Endothelial cell of umbilical vein (primary cell): ENCODE results near the gene GDA. TPM values are rescaled to one million over a fixed set of nuclear protein-coding genes. Genes with fewer than 3 reads are reported as not detected.

Experiments
- BruUV-seq: library from RNA; stranded (reverse); fragments of 400-500 nt; replicated peaks from 2 replicates; lab custom pipeline; 2021; lab: Mats Ljungman, UMichigan
- CTCF ChIA-PET: fragments of 300-600, 350-600 bp; sonication (Branson Sonifier 250); formaldehyde crosslinking; loops from one replicate; lab custom pipeline; 2021; ENCODE audit warnings: antibody characterized with exemption, inconsistent platforms; lab: Charles Lee
- POLR2A ChIA-PET: fragments of 300-600, 350-600 bp; sonication (Branson Sonifier 250); formaldehyde crosslinking; loops from one replicate; lab custom pipeline; 2021; ENCODE audit warnings: antibody characterized with exemption, inconsistent platforms; lab: Charles Lee
- DNase-seq: peaks from one replicate; pipeline ENCODE4 v3.0.0-alpha.2; 2011; ENCODE audit warnings: low read depth, low spot score
- FAIRE-seq: peaks from 2 replicates; lab custom pipeline; 2011; peaks lifted over from hg19 to GRCh38; lab: Jason Lieb, UNC
- H2AFZ ChIP-seq: 2 replicates; pipeline ENCODE4 v1.6.0; 2012; ENCODE audit warnings: low read depth, low read length, control low read depth, inconsistent platforms
- H3K27ac ChIP-seq: 2 replicates; pipeline ENCODE4 v1.5.1; 2011; ENCODE audit warnings: low read depth, mild to moderate bottlenecking, control low read depth, low read length, moderate library complexity; ENCODE audit not compliant: insufficient read depth
- H3K27me3 ChIP-seq, 2 experiments: 2 replicates each; pipeline versions ENCODE4 v1.6.0 to v1.6.1; 2011; ENCODE audit warnings: low read length in 2 of 2, mixed read lengths in 1 of 2; ENCODE audit not compliant: control insufficient read depth in 2 of 2, insufficient read depth in 2 of 2
- H3K36me3 ChIP-seq, 2 experiments: 2 replicates in 1 of 2; 3 replicates in 1 of 2; pipeline ENCODE4 v1.5.1; 2011; ENCODE audit warnings: low read length in 2 of 2, mild to moderate bottlenecking in 1 of 2, moderate library complexity in 1 of 2; ENCODE audit not compliant: control insufficient read depth in 2 of 2, insufficient read depth in 2 of 2; ENCODE audit errors: extremely low read depth in 1 of 2
- H3K4me1 ChIP-seq: 3 replicates; pipeline ENCODE4 v1.5.1; 2011; ENCODE audit warnings: mild to moderate bottlenecking, low read length; ENCODE audit not compliant: control insufficient read depth, insufficient read depth; ENCODE audit errors: extremely low read depth
- H3K4me2 ChIP-seq: 2 replicates; pipeline ENCODE4 v1.6.1; 2011; ENCODE audit warnings: low read length, control low read depth, mixed read lengths; ENCODE audit not compliant: insufficient read depth
- H3K4me3 ChIP-seq, 3 experiments: fragments of 200-600 bp in 1 of 3; sonication (generic), shearing (Covaris generic) in 1 of 3; replicated peaks in 1 of 3; 2 replicates each; pipeline ENCODE4 v1.5.1; 2011 to 2016; ENCODE audit warnings: control low read depth in 3 of 3, low read length in 3 of 3, mild to moderate bottlenecking in 2 of 3, inconsistent platforms in 1 of 3, low read depth in 1 of 3, moderate library complexity in 1 of 3; ENCODE audit not compliant: insufficient read depth in 1 of 3
- H3K79me2 ChIP-seq: 2 replicates; pipeline ENCODE4 v1.6.0; 2012; ENCODE audit warnings: low read length, inconsistent platforms; ENCODE audit not compliant: control insufficient read depth, insufficient read depth
- H3K9ac ChIP-seq: replicated peaks from 2 replicates; pipeline ENCODE3; 2011; ENCODE audit warnings: low read length, control low read depth; ENCODE audit not compliant: insufficient read depth; ENCODE audit errors: extremely low read depth
- H3K9me1 ChIP-seq: replicated peaks from 3 replicates; pipeline ENCODE4 v1.6.0; 2011; ENCODE audit warnings: mild to moderate bottlenecking, low read length; ENCODE audit not compliant: control insufficient read depth, insufficient read depth; ENCODE audit errors: extremely low read depth
- H3K9me3 ChIP-seq: replicated peaks from 2 replicates; pipeline ENCODE4 v1.5.1; 2012; ENCODE audit warnings: low read length, inconsistent platforms; ENCODE audit not compliant: control insufficient read depth, insufficient read depth
- H4K20me1 ChIP-seq: replicated peaks from 2 replicates; pipeline ENCODE3; 2011; ENCODE audit warnings: mild to moderate bottlenecking, low read length; ENCODE audit not compliant: control insufficient read depth, insufficient read depth; ENCODE audit errors: extremely low read depth
- EZH2 ChIP-seq: IDR thresholded peaks from 2 replicates; pipeline ENCODE4 v1.6.1; 2012; ENCODE audit warnings: borderline replicate concordance, low read depth, mild to moderate bottlenecking, moderate library complexity, low read length, inconsistent platforms; ENCODE audit not compliant: severe bottlenecking
- FOS ChIP-seq: IDR thresholded peaks from 2 replicates; pipeline ENCODE4 v1.6.1; 2011; ENCODE audit warnings: mild to moderate bottlenecking, low read length, moderate library complexity, borderline replicate concordance; ENCODE audit not compliant: insufficient read depth
- GATA2 ChIP-seq: IDR thresholded peaks from 2 replicates; pipeline ENCODE4 v1.7.0; 2011; ENCODE audit warnings: low read depth, mild to moderate bottlenecking, moderate library complexity, mixed read lengths, low read length; ENCODE audit not compliant: insufficient read length, insufficient read depth
- JUN ChIP-seq: IDR thresholded peaks from 2 replicates; pipeline ENCODE4 v1.6.1; 2011; ENCODE audit warnings: borderline replicate concordance, low read depth; ENCODE audit not compliant: insufficient read length, insufficient read depth
- MYC ChIP-seq: IDR thresholded peaks from one replicate; pipeline ENCODE4 v1.6.1; 2011; ENCODE audit warnings: mild to moderate bottlenecking, low read depth, low read length
- POLR2A ChIP-seq: IDR thresholded peaks from 2 replicates; pipeline ENCODE4 v1.6.1; 2012; ENCODE audit warnings: low read depth, mild to moderate bottlenecking, control low read depth, low read length
- POLR2AphosphoS5 ChIP-seq: IDR thresholded peaks from 2 replicates; pipeline ENCODE4 v1.6.1; 2012; ENCODE audit warnings: low read depth, mild to moderate bottlenecking, control low read depth, low read length, moderate library complexity; ENCODE audit not compliant: insufficient read depth
- dilution Hi-C: fragments of 300-500 bp; cut with MboI; formaldehyde crosslinking; loops from one replicate; pipeline ENCODE4 v1.15.0; 2019; ENCODE audit warnings: low sequenced_read_pairs; ENCODE audit not compliant: extremely low pct_ligation_motif_present
- intact Hi-C: fragments of 100-400 bp; cut with micrococcal nuclease; formaldehyde crosslinking; loops from one replicate; pipeline ENCODE4 v1.10.0; 2022
- polyA plus RNA-seq, 4 experiments: library from polyadenylated mRNA; depleted of rRNA in 3 of 4; stranded (reverse) in 3 of 4; unstranded in 1 of 4; fragments of >200 nt; gene quantifications; 2 replicates each; pipeline versions ENCODE4 v1.2.1 to v1.2.3, GENCODE V29; 2011 to 2012; ENCODE audit warnings: missing spikeins in 1 of 4
- total RNA-seq: library from RNA; stranded (reverse); gene quantifications from 2 replicates; pipeline ENCODE4 v1.2.3, GENCODE V29; 2021
- TF ChIP-seq, protein P1 (sequence below): IDR thresholded peaks from 2 replicates; pipeline ENCODE4 v1.6.1; 2011; ENCODE audit not compliant: insufficient read depth, insufficient read length
- TF ChIP-seq, protein P2 (sequence below), 2 donors: IDR thresholded peaks; 1 replicate in 1 of 2; 2 replicates in 1 of 2; pipeline ENCODE4 v1.5.1; 2011; ENCODE audit warnings: low read length in 2 of 2, mild to moderate bottlenecking in 2 of 2, moderate library complexity in 2 of 2, control low read depth in 1 of 2, inconsistent platforms in 1 of 2, low read depth in 1 of 2; ENCODE audit not compliant: insufficient read depth in 1 of 2; ENCODE audit errors: extremely low read depth in 1 of 2

Gene GDA
- total and polyA plus RNA-seq, 2 donors (not counting 3 experiments of a cell fraction or from before 2014, with no cell fraction given) = not detected

DNA sequence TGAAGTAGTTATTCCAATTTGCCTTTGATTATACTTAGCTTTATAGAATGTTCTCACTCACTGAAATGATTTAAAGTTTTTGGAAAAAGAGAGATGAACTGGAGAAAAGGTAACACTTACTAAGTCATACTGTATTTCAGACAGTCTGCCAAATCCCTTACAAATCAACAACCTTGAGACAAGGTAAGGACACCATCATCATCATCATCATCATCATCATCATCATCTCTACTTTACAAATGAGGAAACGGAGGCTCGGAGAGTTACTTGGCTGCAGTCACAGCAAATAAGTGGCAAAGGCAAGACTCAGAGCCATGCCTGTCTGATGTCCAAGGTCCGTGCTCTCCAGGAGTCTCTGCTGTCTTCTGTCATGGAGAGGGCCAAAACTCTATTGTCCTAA lies 9.4 kb downstream of the GDA start:
- no peaks in the 10 kb centered on the region for H3K9me1 ChIP-seq
- no peak overlapping the region for H3K9ac ChIP-seq
- ChIA-PET CTCF (no interaction called here), POLR2A (no interaction called here)
- H3K27me3 ChIP-seq = no peaks in the 10 kb centered on the region
- FAIRE-seq (no peak), DNase-seq (no peak)
- H3K4me2 ChIP-seq = no peak overlapping the region
- H2AFZ ChIP-seq = no peak overlapping the region
- dilution Hi-C loops (no loop called here), intact Hi-C loops (no loop called here)
- no peaks in the 10 kb centered on the region for H3K36me3 ChIP-seq
- H3K9me3 ChIP-seq = no peaks in the 10 kb centered on the region
- no peak overlapping the region for H3K27ac ChIP-seq
- H4K20me1 ChIP-seq = no peaks in the 10 kb centered on the region
- BruUV-seq = no TSS peak
- H3K4me3 ChIP-seq = no peak overlapping the region
- TF ChIP-seq FOS (no peak), POLR2A (no peak), JUN (no peak), GATA2 (no peak), EZH2 (no peak), MYC (no peak), POLR2AphosphoS5 (no peak)
- TF ChIP-seq, protein P1, sequence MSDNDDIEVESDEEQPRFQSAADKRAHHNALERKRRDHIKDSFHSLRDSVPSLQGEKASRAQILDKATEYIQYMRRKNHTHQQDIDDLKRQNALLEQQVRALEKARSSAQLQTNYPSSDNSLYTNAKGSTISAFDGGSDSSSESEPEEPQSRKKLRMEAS = no peak
- TF ChIP-seq, protein P2, sequence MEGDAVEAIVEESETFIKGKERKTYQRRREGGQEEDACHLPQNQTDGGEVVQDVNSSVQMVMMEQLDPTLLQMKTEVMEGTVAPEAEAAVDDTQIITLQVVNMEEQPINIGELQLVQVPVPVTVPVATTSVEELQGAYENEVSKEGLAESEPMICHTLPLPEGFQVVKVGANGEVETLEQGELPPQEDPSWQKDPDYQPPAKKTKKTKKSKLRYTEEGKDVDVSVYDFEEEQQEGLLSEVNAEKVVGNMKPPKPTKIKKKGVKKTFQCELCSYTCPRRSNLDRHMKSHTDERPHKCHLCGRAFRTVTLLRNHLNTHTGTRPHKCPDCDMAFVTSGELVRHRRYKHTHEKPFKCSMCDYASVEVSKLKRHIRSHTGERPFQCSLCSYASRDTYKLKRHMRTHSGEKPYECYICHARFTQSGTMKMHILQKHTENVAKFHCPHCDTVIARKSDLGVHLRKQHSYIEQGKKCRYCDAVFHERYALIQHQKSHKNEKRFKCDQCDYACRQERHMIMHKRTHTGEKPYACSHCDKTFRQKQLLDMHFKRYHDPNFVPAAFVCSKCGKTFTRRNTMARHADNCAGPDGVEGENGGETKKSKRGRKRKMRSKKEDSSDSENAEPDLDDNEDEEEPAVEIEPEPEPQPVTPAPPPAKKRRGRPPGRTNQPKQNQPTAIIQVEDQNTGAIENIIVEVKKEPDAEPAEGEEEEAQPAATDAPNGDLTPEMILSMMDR (IDR thresholded peaks at IDR 0.05; ENCODE audit: extremely low read depth in 1 of 2, insufficient read depth in 1 of 2, low read depth in 1 of 2, low read length in 2 of 2) = no peak
- H3K79me2 ChIP-seq = no peaks in the 10 kb centered on the region
- no peaks in the 10 kb centered on the region for H3K4me1 ChIP-seq
